Spleen (tissue), 11 donors: Measurements from ENCODE around the gene SARM1. TPM values are rescaled to one million over a fixed set of nuclear protein-coding genes. Genes with fewer than 3 reads are reported as not detected.

ENCODE experiments used
- DNase-seq: peaks from one replicate; pipeline ENCODE4 v3.0.0-alpha.2; 2020
- H3K27ac ChIP-seq, 8 donors: fragments of 200-600 bp; sonication (generic) in 7 of 8; 1 replicate in 4 of 8; 2 replicates in 4 of 8; pipeline versions ENCODE4 v1.5.0 to v1.8.0; 2016 to 2021; ENCODE audit warnings: inconsistent platforms in 4 of 8, mild to moderate bottlenecking in 4 of 8, moderate library complexity in 1 of 8
- H3K27me3 ChIP-seq, 7 donors: fragments of 200-600 bp; sonication (generic) in 6 of 7; replicated peaks in 1 of 7; 1 replicate in 4 of 7; 2 replicates in 3 of 7; pipeline versions ENCODE4 v1.5.0 to v1.8.0; 2016 to 2021; ENCODE audit warnings: inconsistent platforms in 3 of 7, mild to moderate bottlenecking in 1 of 7
- H3K36me3 ChIP-seq, 6 donors: fragments of 200-600 bp; sonication (generic) in 5 of 6; 1 replicate in 4 of 6; 2 replicates in 2 of 6; pipeline versions ENCODE4 v1.5.0 to v1.8.0; 2016 to 2021; ENCODE audit warnings: inconsistent platforms in 2 of 6
- H3K4me1 ChIP-seq, 6 donors: fragments of 200-600 bp; sonication (generic) in 5 of 6; 1 replicate in 3 of 6; 2 replicates in 3 of 6; pipeline versions ENCODE4 v1.5.0 to v1.8.0; 2016 to 2021; ENCODE audit warnings: inconsistent platforms in 3 of 6
- H3K4me3 ChIP-seq, 8 donors: fragments of 200-600 bp; sonication (generic) in 7 of 8; 1 replicate in 4 of 8; 2 replicates in 4 of 8; pipeline versions ENCODE4 v1.5.0 to v1.8.0; 2016 to 2021; ENCODE audit warnings: inconsistent platforms in 4 of 8, mild to moderate bottlenecking in 4 of 8, moderate library complexity in 2 of 8
- H3K9me3 ChIP-seq, 8 donors: fragments of 200-600 bp; sonication (generic) in 7 of 8; 1 replicate in 4 of 8; 2 replicates in 4 of 8; pipeline versions ENCODE4 v1.5.0 to v1.8.0; 2016 to 2021; ENCODE audit warnings: inconsistent platforms in 4 of 8
- POLR2A ChIP-seq, 3 donors: fragments of 450-650 bp; IDR thresholded peaks; one replicate each; pipeline ENCODE4 v1.5.1; 2017; ENCODE audit warnings: antibody characterized with exemption in 3 of 3, mild to moderate bottlenecking in 1 of 3
- POLR2AphosphoS5 ChIP-seq, 3 donors: sonication (generic); formaldehyde crosslinking; IDR thresholded peaks; one replicate each; pipeline ENCODE4 v1.5.1; 2017; ENCODE audit warnings: antibody characterized with exemption in 3 of 3
- WGBS, 5 donors: extraction: QIAGEN DNeasy Blood & Tissue Kit in 3 of 5; methylation state at CpG; one replicate each; pipeline versions ENCODE4 v1.1.5 to v1.1.7; 2013 to 2018; 5-methylcytosine and 5-hydroxymethylcytosine counted together
- intact Hi-C: fragments of 100-400 bp; cut with DNase I; formaldehyde crosslinking; loops from one replicate; pipeline ENCODE4 v1.15.0; 2023; ENCODE audit warnings: low total_unique reads
- polyA plus RNA-seq, 3 donors: library from polyadenylated mRNA; stranded (reverse); fragments of 200-250 nt; gene quantifications; one replicate each; pipeline ENCODE4 v1.2.1, GENCODE V29; 2013
- total RNA-seq, 7 donors: library from RNA; depleted of rRNA in 3 of 7; stranded (reverse); fragments of >200 nt in 3 of 7; fragmentation: NEBNext Ultra II Directional in 4 of 7; extraction: Animal tissue kit (Norgen Biotek cat#: 25700) in 4 of 7; gene quantifications; one replicate each; pipeline versions ENCODE4 v1.1.0 to v1.2.1, GENCODE V29; 2016 to 2021
- TF ChIP-seq, protein P1 (sequence below), 11 experiments: fragments of 200-600 bp in 7 of 11; fragments of 450-650 bp in 4 of 11; sonication (generic) in 4 of 11; IDR thresholded peaks in 8 of 11; conservative IDR thresholded peaks in 3 of 11; 1 replicate in 7 of 11; 2 replicates in 4 of 11; pipeline versions ENCODE4 v1.4.0 to v1.8.0; 2016 to 2021; ENCODE audit warnings: antibody characterized with exemption in 11 of 11, inconsistent platforms in 4 of 11, mild to moderate bottlenecking in 1 of 11
- donor health status: healthy with polysubstance abuse.
- donor health status: DM: no; HTN: no; CAD: no; lungs with moderate emphysema.
- donor health status: DM: no; HTN: no; CAD: no.
- donor health status: Bipolar disorder and iron deficiency.
- donor health status: healthy.
- donor health status: DM: no; HTN: no; CAD: no.
- donor health status: DM: yes; HTN: yes; CAD: no.

SARM1 gene
- total and polyA plus RNA-seq, 10 donors = 4.7 to 48.7 (median 35.4) TPM

DNA sequence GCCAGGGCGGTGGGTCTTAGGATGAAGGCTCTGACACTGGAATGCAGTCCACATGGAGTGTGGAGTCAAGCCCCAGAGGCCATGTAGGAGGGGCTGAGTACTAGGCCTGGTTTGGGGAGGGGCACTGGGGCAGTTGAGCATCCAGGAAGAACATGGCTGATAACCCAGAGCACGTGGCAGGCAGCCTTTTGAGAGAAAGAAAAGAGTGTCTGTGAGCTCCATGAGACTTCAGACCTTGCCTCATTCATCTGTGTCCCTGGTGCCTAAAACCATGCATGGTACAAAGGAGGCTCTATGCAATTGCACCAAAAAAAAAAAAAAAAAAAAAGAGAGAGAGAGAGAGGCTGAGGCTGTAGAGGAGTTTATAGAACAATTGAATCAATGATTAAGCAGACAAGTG lies 19.9 kb downstream of the SARM1 start:
- DNase-seq = no peak
- Histone ChIP-seq H3K9me3 (no peaks in the 10 kb centered on the region), H3K36me3 (peaks cover 0 to 91% (median 42%) of the 10 kb centered on the region in 6 donors), H3K27ac (no peak overlapping the region), H3K4me3 (no peak overlapping the region), H3K27me3 (no peaks in the 10 kb centered on the region), H3K4me1 (peaks cover 0 to 20% (median 3%) of the 10 kb centered on the region in 6 donors)
- intact Hi-C loops = no loop called here
- 45 to 93% (median 59%) methylated on average over 2 of the region's 2 CpGs for WGBS, 5 donors
- TF ChIP-seq POLR2A (IDR thresholded peaks at IDR 0.05) = no peak
- TF ChIP-seq, protein P1, sequence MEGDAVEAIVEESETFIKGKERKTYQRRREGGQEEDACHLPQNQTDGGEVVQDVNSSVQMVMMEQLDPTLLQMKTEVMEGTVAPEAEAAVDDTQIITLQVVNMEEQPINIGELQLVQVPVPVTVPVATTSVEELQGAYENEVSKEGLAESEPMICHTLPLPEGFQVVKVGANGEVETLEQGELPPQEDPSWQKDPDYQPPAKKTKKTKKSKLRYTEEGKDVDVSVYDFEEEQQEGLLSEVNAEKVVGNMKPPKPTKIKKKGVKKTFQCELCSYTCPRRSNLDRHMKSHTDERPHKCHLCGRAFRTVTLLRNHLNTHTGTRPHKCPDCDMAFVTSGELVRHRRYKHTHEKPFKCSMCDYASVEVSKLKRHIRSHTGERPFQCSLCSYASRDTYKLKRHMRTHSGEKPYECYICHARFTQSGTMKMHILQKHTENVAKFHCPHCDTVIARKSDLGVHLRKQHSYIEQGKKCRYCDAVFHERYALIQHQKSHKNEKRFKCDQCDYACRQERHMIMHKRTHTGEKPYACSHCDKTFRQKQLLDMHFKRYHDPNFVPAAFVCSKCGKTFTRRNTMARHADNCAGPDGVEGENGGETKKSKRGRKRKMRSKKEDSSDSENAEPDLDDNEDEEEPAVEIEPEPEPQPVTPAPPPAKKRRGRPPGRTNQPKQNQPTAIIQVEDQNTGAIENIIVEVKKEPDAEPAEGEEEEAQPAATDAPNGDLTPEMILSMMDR (IDR thresholded peaks at IDR 0.05 in 8 of 11, conservative IDR thresholded peaks at IDR 0.05 in 3 of 11) = no peak
- TF ChIP-seq POLR2AphosphoS5 (IDR thresholded peaks at IDR 0.05) = no peak

DNA sequence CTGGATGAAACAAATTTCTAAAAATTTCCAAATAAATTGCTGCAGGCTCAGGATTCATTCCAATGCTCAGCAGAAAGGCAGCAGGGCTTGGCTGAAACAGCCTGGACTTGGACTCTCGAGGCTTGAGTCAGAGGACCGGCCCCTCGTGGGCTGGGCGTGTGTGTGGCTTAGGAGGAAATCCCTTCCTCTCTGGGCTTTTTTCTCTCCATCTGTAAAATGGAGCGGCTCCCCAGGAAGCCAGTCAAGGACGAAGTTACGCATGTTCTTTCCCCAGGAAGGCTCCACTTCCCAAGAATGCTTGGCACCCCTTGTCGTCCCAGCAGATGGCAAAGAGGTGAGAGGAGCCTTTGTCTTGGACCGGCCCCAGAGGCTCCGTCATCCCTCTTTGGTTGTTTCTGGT lies 21.0 kb downstream of the SARM1 start:
- H3K4me3 ChIP-seq = no peak overlapping the region
- 64 to 87% (median 76%) methylated on average over 10 of the region's 10 CpGs for WGBS, 5 donors
- no peak overlapping the region for H3K27ac ChIP-seq
- no peaks in the 10 kb centered on the region for H3K9me3 ChIP-seq
- H3K4me1 ChIP-seq = peaks cover 0 to 28% (median 6%) of the 10 kb centered on the region in 6 donors
- DNase-seq = peak; percentile 61
- no peaks in the 10 kb centered on the region for H3K27me3 ChIP-seq
- no peak for TF ChIP-seq POLR2A (IDR thresholded peaks at IDR 0.05)
- peak in 2 of 3 donors; percentile 59 to 62 for TF ChIP-seq POLR2AphosphoS5 (IDR thresholded peaks at IDR 0.05)
- TF ChIP-seq, protein P1 (IDR thresholded peaks at IDR 0.05 in 8 of 11, conservative IDR thresholded peaks at IDR 0.05 in 3 of 11) = no peak
- intact Hi-C loops = no loop called here
- peaks cover 0 to 98% (median 42%) of the 10 kb centered on the region in 6 donors for H3K36me3 ChIP-seq

DNA sequence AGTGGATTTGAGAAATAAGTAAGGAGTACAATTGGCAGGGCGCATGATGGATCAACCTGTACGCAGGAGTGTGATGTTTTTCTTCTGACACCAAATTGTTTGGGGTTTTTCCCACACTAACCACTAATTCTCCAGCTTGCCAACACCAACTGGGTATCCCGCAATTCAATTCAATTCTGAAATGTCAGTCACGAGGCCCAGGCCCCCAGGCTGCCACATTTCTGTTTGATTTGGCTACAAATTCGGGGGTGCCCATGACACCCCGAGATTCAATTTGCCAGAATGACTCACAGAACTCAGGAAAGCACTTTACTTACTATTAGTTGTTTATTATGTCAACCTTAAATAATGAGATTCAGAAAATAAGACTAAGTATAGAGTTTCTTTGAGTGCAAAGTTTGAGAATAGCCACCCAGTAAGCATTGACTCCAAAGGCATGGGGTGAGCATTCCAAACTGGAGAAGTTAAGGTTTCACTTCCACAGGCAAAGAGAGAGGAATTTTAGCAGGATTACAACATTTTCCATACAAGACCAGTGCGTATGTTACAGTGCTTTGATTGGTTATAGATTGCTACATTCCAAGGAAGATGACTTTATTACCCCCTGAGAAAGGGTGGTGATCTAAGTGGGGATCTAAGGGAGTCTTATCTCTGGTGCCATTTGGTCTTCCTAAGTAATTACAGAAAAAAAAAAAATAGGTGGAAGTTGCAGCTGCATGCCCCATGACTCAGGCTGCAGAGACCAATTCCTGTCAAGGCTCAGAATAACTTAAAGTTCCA lies 23.0 kb downstream of the SARM1 start:
- intact Hi-C loops = no loop called here
- Histone ChIP-seq H3K27me3 (no peaks in the 10 kb centered on the region), H3K4me3 (no peak overlapping the region), H3K9me3 (no peaks in the 10 kb centered on the region), H3K27ac (no peak overlapping the region), H3K36me3 (peaks cover 0 to 98% (median 31%) of the 10 kb centered on the region in 6 donors), H3K4me1 (peaks cover 0 to 28% (median 6%) of the 10 kb centered on the region in 6 donors)
- 71 to 94% (median 83%) methylated on average over 7 of the region's 7 CpGs for WGBS, 5 donors
- no peak for TF ChIP-seq POLR2AphosphoS5 (IDR thresholded peaks at IDR 0.05)
- TF ChIP-seq, protein P1 (IDR thresholded peaks at IDR 0.05 in 8 of 11, conservative IDR thresholded peaks at IDR 0.05 in 3 of 11) = no peak
- DNase-seq = no peak

DNA sequence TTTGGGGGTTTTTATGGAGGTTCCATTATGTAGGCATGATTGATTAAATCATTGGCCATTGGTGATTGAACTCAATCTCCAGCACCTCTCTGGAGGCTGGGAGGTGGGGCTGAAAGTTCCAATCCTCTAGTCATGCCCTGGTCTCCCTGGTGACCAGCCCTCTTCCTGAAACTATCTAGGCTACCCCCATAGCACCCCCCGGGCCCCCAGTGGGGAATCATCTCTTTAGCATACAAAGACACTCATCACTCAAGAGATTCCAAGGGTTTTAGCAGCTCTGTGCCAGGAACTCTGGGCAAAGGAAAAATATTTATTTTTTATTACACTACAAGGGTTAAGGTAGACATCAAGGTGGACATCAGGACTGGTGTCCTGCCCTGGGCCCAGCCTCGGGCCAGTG lies 23.9 kb downstream of the SARM1 start:
- Histone ChIP-seq H3K9me3 (no peaks in the 10 kb centered on the region), H3K27me3 (no peaks in the 10 kb centered on the region), H3K27ac (peak overlapping the region in 1 of 8 donors; percentile 63), H3K4me3 (no peak overlapping the region), H3K36me3 (peaks cover 0 to 97% (median 23%) of the 10 kb centered on the region in 6 donors), H3K4me1 (peaks cover 0 to 28% (median 6%) of the 10 kb centered on the region in 6 donors)
- intact Hi-C loops = no loop called here
- DNase-seq = no peak
- WGBS, 5 donors = 45 to 98% (median 57%) methylated on average over 2 of the region's 2 CpGs
- TF ChIP-seq POLR2A (IDR thresholded peaks at IDR 0.05) = no peak
- no peak for TF ChIP-seq POLR2AphosphoS5 (IDR thresholded peaks at IDR 0.05)
- TF ChIP-seq, protein P1 (IDR thresholded peaks at IDR 0.05 in 8 of 11, conservative IDR thresholded peaks at IDR 0.05 in 3 of 11) = no peak
